GM12891 (cell line): ENCODE measurements around the gene TP53I11.

Experiments used
- PAX5 ChIP-seq: IDR thresholded peaks from 2 replicates; pipeline ENCODE4 v1.6.1; 2011; ENCODE audit warnings: low read length, moderate library complexity, mild to moderate bottlenecking; ENCODE audit not compliant: insufficient read depth, severe bottlenecking
- POLR2A ChIP-seq: IDR thresholded peaks from 2 replicates; pipeline ENCODE4 v1.6.1; 2011; ENCODE audit warnings: low read depth, low read length, control low read depth
- POLR2AphosphoS5 ChIP-seq: IDR thresholded peaks from 2 replicates; pipeline ENCODE4 v1.6.1; 2011; ENCODE audit warnings: low read depth, low read length, control low read depth
- POU2F2 ChIP-seq: IDR thresholded peaks from 2 replicates; pipeline ENCODE4 v1.6.1; 2011; ENCODE audit warnings: low read depth, mild to moderate bottlenecking, control low read depth, low read length, moderate library complexity
- SPI1 ChIP-seq: IDR thresholded peaks from 2 replicates; pipeline ENCODE4 v1.6.1; 2011; ENCODE audit warnings: low read depth, low read length, control low read depth
- TAF1 ChIP-seq: IDR thresholded peaks from 2 replicates; pipeline ENCODE4 v1.6.1; 2011; ENCODE audit warnings: low read depth, low read length, control low read depth

- TF ChIP-seq POLR2A (no peak), POLR2AphosphoS5 (no peak), POU2F2 (no peak), TAF1 (no peak), SPI1 (no peak), PAX5 (no peak)
Measured at GRCh38 chr11:44906649-44907048, 44.0 kb downstream of the TP53I11 start.
